ENCODE results near the gene OAS3.

The OAS3 gene, protein sequence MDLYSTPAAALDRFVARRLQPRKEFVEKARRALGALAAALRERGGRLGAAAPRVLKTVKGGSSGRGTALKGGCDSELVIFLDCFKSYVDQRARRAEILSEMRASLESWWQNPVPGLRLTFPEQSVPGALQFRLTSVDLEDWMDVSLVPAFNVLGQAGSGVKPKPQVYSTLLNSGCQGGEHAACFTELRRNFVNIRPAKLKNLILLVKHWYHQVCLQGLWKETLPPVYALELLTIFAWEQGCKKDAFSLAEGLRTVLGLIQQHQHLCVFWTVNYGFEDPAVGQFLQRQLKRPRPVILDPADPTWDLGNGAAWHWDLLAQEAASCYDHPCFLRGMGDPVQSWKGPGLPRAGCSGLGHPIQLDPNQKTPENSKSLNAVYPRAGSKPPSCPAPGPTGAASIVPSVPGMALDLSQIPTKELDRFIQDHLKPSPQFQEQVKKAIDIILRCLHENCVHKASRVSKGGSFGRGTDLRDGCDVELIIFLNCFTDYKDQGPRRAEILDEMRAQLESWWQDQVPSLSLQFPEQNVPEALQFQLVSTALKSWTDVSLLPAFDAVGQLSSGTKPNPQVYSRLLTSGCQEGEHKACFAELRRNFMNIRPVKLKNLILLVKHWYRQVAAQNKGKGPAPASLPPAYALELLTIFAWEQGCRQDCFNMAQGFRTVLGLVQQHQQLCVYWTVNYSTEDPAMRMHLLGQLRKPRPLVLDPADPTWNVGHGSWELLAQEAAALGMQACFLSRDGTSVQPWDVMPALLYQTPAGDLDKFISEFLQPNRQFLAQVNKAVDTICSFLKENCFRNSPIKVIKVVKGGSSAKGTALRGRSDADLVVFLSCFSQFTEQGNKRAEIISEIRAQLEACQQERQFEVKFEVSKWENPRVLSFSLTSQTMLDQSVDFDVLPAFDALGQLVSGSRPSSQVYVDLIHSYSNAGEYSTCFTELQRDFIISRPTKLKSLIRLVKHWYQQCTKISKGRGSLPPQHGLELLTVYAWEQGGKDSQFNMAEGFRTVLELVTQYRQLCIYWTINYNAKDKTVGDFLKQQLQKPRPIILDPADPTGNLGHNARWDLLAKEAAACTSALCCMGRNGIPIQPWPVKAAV

GRCh38 chr12:112937741-112938719 lies at the start of gene OAS3:
Gene OAS3, plus strand, starts transcription at chr12:112938474. Its CDS starts 57 bp downstream, at chr12:112938531.
- H3K4me1 ChIP-seq (ENCODE audit: control insufficient read depth, low read depth, low read length): no peaks in the 10 kb centered on the region
- no peaks in the 10 kb centered on the region for H3K9me3 ChIP-seq (ENCODE audit: control insufficient read depth, low read depth, low read length)
- H3K27me3 ChIP-seq (ENCODE audit: control insufficient read depth, insufficient read depth, low read length): peaks cover 20% of the 10 kb centered on the region
- H3K36me3 ChIP-seq (ENCODE audit: control insufficient read depth, low read depth, low read length): no peaks in the 10 kb centered on the region
- no peak within 1 kb of the TSS for H3K9ac ChIP-seq (ENCODE audit: low read length)
- H3K4me3 ChIP-seq (ENCODE audit: low read length): peak within 1 kb of the TSS; percentile 52
- no peak within 1 kb of the TSS for H3K27ac ChIP-seq (ENCODE audit: low read length)

- H3K4me3 ChIP-seq (ENCODE audit: low read length): no peak overlapping the region
- H3K9me3 ChIP-seq (ENCODE audit: control insufficient read depth, low read depth, low read length): no peaks in the 10 kb centered on the region
- H3K9ac ChIP-seq (ENCODE audit: low read length): no peak overlapping the region
- H3K27me3 ChIP-seq (ENCODE audit: control insufficient read depth, insufficient read depth, low read length): no peaks in the 10 kb centered on the region
- H3K36me3 ChIP-seq (ENCODE audit: control insufficient read depth, low read depth, low read length): no peaks in the 10 kb centered on the region
- H3K4me1 ChIP-seq (ENCODE audit: control insufficient read depth, low read depth, low read length): no peaks in the 10 kb centered on the region
- H3K27ac ChIP-seq (ENCODE audit: low read length): no peak overlapping the region
Observed at GRCh38 chr12:112891093-112892024, 46.9 kb upstream of the OAS3 start.

DNA sequence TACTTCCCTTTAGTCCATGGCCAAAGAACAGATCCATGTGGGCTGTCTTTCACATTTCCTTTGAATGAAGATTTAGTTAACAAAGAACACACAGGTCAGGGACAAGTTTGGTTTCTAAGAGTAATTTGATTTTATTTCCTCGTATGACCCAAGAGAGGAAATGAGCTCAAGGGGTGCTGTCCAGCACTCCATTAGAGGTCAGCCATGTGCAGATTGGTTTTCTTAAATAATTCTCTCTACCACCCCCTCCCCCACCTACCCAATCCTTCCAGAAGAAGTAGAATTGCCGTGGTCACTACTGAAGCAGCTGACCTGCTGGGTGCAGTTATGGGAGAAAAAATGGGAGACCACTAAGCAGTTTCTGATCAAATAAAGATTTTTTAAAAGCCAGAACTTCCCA lies 45.4 kb upstream of the OAS3 start:
- Histone ChIP-seq H3K36me3 (ENCODE audit: control insufficient read depth, low read depth, low read length) (no peaks in the 10 kb centered on the region), H3K27ac (ENCODE audit: low read length) (no peak overlapping the region), H3K4me1 (ENCODE audit: control insufficient read depth, low read depth, low read length) (no peaks in the 10 kb centered on the region), H3K27me3 (ENCODE audit: control insufficient read depth, insufficient read depth, low read length) (no peaks in the 10 kb centered on the region), H3K9me3 (ENCODE audit: control insufficient read depth, low read depth, low read length) (no peaks in the 10 kb centered on the region), H3K4me3 (ENCODE audit: low read length) (no peak overlapping the region), H3K9ac (ENCODE audit: low read length) (no peak overlapping the region)

- H3K4me1 ChIP-seq (ENCODE audit: control insufficient read depth, low read depth, low read length): no peaks in the 10 kb centered on the region
- no peaks in the 10 kb centered on the region for H3K27me3 ChIP-seq (ENCODE audit: control insufficient read depth, insufficient read depth, low read length)
- no peak overlapping the region for H3K27ac ChIP-seq (ENCODE audit: low read length)
- H3K9ac ChIP-seq (ENCODE audit: low read length): no peak overlapping the region
- H3K9me3 ChIP-seq (ENCODE audit: control insufficient read depth, low read depth, low read length): no peaks in the 10 kb centered on the region
- H3K36me3 ChIP-seq (ENCODE audit: control insufficient read depth, low read depth, low read length): no peaks in the 10 kb centered on the region
- no peak overlapping the region for H3K4me3 ChIP-seq (ENCODE audit: low read length)
Observed at GRCh38 chr12:112894128-112894527, 44.1 kb upstream of the OAS3 start.

DNA sequence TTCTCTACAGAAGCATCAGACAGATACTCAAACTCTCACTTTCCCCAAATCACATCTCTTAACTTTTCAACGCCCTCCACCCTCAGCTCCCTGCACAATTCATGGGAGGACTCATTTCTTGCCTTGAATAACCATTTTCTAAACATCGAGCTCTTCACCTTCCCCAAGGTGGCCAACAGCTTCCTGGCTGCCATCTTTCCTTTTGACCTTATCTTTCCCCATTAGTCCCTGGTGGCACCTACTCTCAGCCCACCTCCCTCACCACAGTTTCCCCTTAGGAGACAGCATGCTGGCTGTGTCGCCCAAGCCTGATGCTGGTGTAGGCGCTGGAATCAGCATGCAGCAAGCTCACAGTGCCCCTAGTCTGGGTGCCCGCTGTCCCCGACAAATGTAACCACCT lies 39.9 kb upstream of the OAS3 start:
- Histone ChIP-seq H3K9me3 (ENCODE audit: control insufficient read depth, low read depth, low read length) (no peaks in the 10 kb centered on the region), H3K4me3 (ENCODE audit: low read length) (no peak overlapping the region), H3K36me3 (ENCODE audit: control insufficient read depth, low read depth, low read length) (no peaks in the 10 kb centered on the region), H3K27ac (ENCODE audit: low read length) (no peak overlapping the region), H3K9ac (ENCODE audit: low read length) (no peak overlapping the region), H3K4me1 (ENCODE audit: control insufficient read depth, low read depth, low read length) (no peaks in the 10 kb centered on the region), H3K27me3 (ENCODE audit: control insufficient read depth, insufficient read depth, low read length) (no peaks in the 10 kb centered on the region)

GRCh38 chr12:112900298-112901145 lies 37.8 kb upstream of the OAS3 start:
- no peaks in the 10 kb centered on the region for H3K4me1 ChIP-seq (ENCODE audit: control insufficient read depth, low read depth, low read length)
- H3K36me3 ChIP-seq (ENCODE audit: control insufficient read depth, low read depth, low read length): no peaks in the 10 kb centered on the region
- H3K9ac ChIP-seq (ENCODE audit: low read length): no peak overlapping the region
- no peaks in the 10 kb centered on the region for H3K27me3 ChIP-seq (ENCODE audit: control insufficient read depth, insufficient read depth, low read length)
- no peak overlapping the region for H3K27ac ChIP-seq (ENCODE audit: low read length)
- no peak overlapping the region for H3K4me3 ChIP-seq (ENCODE audit: low read length)
- no peaks in the 10 kb centered on the region for H3K9me3 ChIP-seq (ENCODE audit: control insufficient read depth, low read depth, low read length)

DNA sequence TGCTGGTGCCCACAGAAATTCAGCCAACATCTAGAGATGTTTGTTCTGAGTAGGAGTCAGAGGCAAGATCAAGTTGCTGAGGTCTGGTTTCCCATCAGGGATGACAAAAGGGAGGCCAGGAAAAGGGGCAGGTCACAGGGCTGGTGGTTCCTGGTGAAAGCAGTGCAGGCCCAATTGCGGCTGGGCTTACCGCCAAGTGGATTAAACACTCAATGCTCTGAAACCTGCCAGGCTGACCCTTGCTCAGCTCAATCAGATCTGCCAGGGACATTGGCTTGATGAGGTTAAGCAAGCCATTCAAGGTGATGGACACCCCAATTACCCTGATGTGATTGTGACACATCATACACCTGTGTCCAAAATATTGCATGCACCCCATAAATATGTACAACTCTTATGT lies 37.0 kb upstream of the OAS3 start:
- no peak overlapping the region for H3K9ac ChIP-seq (ENCODE audit: low read length)
- no peaks in the 10 kb centered on the region for H3K36me3 ChIP-seq (ENCODE audit: control insufficient read depth, low read depth, low read length)
- no peaks in the 10 kb centered on the region for H3K4me1 ChIP-seq (ENCODE audit: control insufficient read depth, low read depth, low read length)
- no peaks in the 10 kb centered on the region for H3K27me3 ChIP-seq (ENCODE audit: control insufficient read depth, insufficient read depth, low read length)
- no peak overlapping the region for H3K4me3 ChIP-seq (ENCODE audit: low read length)
- H3K27ac ChIP-seq (ENCODE audit: low read length): no peak overlapping the region
- H3K9me3 ChIP-seq (ENCODE audit: control insufficient read depth, low read depth, low read length): no peaks in the 10 kb centered on the region

GRCh38 chr12:112904571-112904970 lies 33.7 kb upstream of the OAS3 start:
- no peaks in the 10 kb centered on the region for H3K4me1 ChIP-seq (ENCODE audit: control insufficient read depth, low read depth, low read length)
- H3K36me3 ChIP-seq (ENCODE audit: control insufficient read depth, low read depth, low read length): no peaks in the 10 kb centered on the region
- no peak overlapping the region for H3K4me3 ChIP-seq (ENCODE audit: low read length)
- no peak overlapping the region for H3K9ac ChIP-seq (ENCODE audit: low read length)
- no peak overlapping the region for H3K27ac ChIP-seq (ENCODE audit: low read length)
- no peaks in the 10 kb centered on the region for H3K27me3 ChIP-seq (ENCODE audit: control insufficient read depth, insufficient read depth, low read length)
- no peaks in the 10 kb centered on the region for H3K9me3 ChIP-seq (ENCODE audit: control insufficient read depth, low read depth, low read length)

DNA sequence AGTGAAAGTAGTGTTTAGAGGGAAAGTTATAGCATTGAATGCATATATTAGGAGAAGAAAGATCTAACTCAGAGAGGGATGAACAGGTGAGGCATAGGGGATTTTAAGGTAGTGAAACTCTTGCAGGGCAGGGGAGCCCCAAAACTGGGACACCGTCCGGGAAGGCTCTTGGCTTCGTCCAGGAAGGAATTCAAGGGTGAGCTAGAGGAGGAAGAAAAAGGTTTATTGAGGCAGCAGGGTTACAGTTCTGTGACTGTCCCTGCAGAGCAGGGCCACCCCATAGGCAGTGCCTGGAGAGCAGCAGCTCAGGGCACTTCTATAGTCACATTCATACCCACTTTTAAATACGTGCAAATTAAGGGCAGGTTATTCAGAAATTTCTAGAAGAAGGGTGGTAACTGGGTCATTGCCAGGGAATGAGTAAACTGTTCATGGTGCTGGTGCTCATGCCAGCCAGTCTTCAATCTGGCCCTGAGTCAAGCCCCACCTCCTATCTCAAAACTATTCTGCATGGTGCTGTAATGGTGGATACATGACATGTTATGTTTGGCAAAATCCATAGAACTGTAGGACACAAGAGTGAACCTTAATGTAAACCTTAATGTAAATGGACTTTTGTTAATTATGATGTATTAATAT lies 32.7 kb upstream of the OAS3 start:
- H3K9ac ChIP-seq (ENCODE audit: low read length): no peak overlapping the region
- H3K27ac ChIP-seq (ENCODE audit: low read length): no peak overlapping the region

More for the DNA sequence above, 32.7 kb upstream of the OAS3 start:
- H3K36me3 ChIP-seq (ENCODE audit: control insufficient read depth, low read depth, low read length): no peaks in the 10 kb centered on the region
- no peak overlapping the region for H3K4me3 ChIP-seq (ENCODE audit: low read length)
- H3K4me1 ChIP-seq (ENCODE audit: control insufficient read depth, low read depth, low read length): no peaks in the 10 kb centered on the region
- no peaks in the 10 kb centered on the region for H3K27me3 ChIP-seq (ENCODE audit: control insufficient read depth, insufficient read depth, low read length)
- no peaks in the 10 kb centered on the region for H3K9me3 ChIP-seq (ENCODE audit: control insufficient read depth, low read depth, low read length)
